Measurements from ENCODE around the gene CKB. TPM values are rescaled to one million over a fixed set of nuclear protein-coding genes. Genes with fewer than 3 reads are reported as not detected.

Gene CKB
- total RNA-seq, 6 experiments from 2014 or later = 3.6 to 57.1 (median 6.7) TPM

- Histone ChIP-seq H3K36me3 (no peaks in the 10 kb centered on the region), H3K27ac (no peak overlapping the region), H3K9me3 (no peaks in the 10 kb centered on the region), H3K27me3 (no peaks in the 10 kb centered on the region), H3K4me3 (no peak overlapping the region), H3K4me1 (no peaks in the 10 kb centered on the region)
- TF ChIP-seq POLR2A (IDR thresholded peaks at IDR 0.05) (no peak), CTCF (IDR thresholded peaks at IDR 0.05) (no peak)
- WGBS (ENCODE audit: insufficient coverage, low coverage, low lambda C conversion rate, missing lambda C conversion rate) = no CpG with 5 or more reads among the region's 29 CpGs
- intact Hi-C loops (cut with DNase I) = loop anchor here (5.0 to 10.0 kb wide), 2 partner anchors 43 to 51 kb away; no protein-coding TSS in a partner anchor
- ATAC-seq = no peak
- DNase-seq = peak in 2 of 3 donors; percentile 11 to 37
Measured at GRCh38 chr14:103545219-103545914, 22.7 kb upstream of the CKB start.

DNA sequence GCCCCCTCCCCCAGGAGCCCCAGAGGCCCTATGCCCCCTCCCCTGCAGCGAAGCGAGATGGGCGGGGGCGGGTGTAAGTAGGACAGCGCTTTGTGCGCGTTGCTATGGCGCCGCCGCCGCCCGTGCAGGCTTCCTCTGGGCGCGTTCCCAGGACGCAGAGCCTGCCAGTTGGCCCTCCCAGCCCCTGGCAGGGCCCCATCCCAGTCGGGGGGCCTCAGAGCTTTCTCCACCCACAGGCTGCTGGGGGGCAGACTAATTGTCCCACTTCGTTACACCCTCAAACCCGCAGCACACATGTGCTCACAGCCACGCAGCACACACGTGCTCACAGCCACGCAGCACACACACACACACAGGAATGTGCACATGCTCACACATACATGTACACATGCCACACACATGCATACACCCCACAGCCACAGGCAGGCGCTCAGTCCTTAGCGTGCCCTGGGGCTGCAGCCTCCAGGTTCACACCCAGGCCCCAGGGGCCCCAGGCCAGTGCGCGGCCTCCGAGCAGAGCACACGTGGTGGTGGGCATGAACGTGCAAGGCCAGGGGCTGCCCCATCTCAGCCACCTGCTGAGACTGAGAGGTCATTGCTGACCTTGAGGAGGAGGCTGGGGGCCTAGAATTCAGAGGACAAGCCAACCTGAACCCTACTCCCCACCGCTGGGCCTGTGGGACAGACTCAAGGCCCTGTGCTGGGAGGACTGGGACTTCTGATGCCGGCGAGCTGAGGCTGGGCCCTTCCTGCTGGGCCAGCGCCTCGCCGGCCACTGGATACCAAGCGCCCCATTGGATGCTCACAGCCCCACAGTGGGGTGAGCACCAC, 22.0 kb upstream of the CKB start:
- WGBS (ENCODE audit: insufficient coverage, low coverage, low lambda C conversion rate, missing lambda C conversion rate) = 100% methylated on average over 1 of the region's 35 CpGs
- no peak for ATAC-seq

DNA sequence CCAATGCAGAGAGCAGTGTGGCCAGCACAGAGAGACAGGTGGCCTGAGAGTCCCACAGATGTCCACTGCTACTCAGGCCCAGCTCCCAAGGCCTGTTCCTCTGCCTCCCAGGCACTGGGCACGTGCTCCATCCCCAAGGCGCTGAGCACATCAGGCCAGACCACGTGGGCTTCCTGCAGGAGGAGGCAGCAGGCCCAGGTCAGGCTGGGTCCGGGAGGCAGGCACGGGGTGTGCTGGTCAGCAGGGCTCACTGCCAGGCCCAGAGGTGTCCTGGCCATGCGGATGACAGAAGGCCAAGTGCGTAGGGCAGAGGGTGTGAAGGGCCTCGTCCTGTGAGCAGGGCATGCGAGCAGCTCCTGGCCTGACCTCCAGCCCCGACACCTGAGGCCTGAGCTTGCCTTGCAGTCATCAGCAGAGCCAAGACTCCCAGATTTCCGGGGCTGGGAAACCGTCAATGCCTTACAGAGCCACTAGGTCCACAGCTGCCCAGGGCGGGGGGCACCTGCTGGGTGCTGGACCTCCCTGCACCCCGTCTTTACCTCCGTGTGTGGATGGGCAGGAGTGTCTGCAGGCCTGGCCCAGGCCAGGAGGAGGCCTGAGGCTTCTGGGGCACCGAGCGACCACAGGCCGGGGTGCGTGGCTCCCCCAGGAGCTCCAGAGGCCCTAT, 21.2 kb upstream of the CKB start:
- H3K27me3 ChIP-seq = no peaks in the 10 kb centered on the region
- no peak overlapping the region for H3K27ac ChIP-seq
- no peaks in the 10 kb centered on the region for H3K4me1 ChIP-seq
- intact Hi-C loops (cut with DNase I) = loop anchor here in 1 of 2 donors (10.0 kb wide), 1 partner anchor 49 kb away; no protein-coding TSS in a partner anchor
- DNase-seq (peak in 2 of 3 donors; percentile 40 to 67), ATAC-seq (peak in 2 of 4 donors; percentile 8 to 31)
- WGBS (ENCODE audit: insufficient coverage, low coverage, low lambda C conversion rate, missing lambda C conversion rate) = 32% methylated on average over 3 of the region's 19 CpGs
- no peaks in the 10 kb centered on the region for H3K9me3 ChIP-seq
- no peaks in the 10 kb centered on the region for H3K36me3 ChIP-seq
- no peak overlapping the region for H3K4me3 ChIP-seq
- TF ChIP-seq CTCF (IDR thresholded peaks at IDR 0.05) (no peak), POLR2A (IDR thresholded peaks at IDR 0.05) (no peak)

More for the DNA sequence above, 22.0 kb upstream of the CKB start:
- Histone ChIP-seq H3K4me1 (no peaks in the 10 kb centered on the region), H3K27ac (no peak overlapping the region), H3K9me3 (no peaks in the 10 kb centered on the region), H3K4me3 (no peak overlapping the region), H3K27me3 (no peaks in the 10 kb centered on the region), H3K36me3 (no peaks in the 10 kb centered on the region)
- peak in 1 of 3 donors; percentile 18 for DNase-seq
- TF ChIP-seq POLR2A (IDR thresholded peaks at IDR 0.05) (no peak), CTCF (IDR thresholded peaks at IDR 0.05) (no peak)
- intact Hi-C loops (cut with DNase I) = loop anchor here (5.0 to 10.0 kb wide), 2 partner anchors 42 to 50 kb away; no protein-coding TSS in a partner anchor

DNA sequence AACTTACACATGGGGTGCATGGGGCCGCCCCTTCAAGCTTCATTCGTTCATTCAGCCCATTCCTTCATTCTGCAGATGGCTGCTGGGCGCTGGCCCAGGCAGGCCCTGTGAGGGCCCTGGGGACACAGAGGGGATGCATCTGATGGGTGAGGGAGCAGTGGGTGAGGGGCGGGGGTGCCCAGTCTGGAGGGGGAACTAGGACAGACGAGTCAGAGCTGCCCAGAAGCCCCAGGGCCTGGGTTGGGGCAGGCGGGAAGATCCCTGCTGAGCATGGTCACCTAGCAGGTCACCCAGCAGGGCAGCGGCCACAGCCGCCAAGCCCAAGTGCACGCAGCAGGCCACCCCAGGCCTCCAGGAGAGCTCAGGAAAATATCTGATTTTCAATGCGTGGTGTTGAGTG, 20.5 kb upstream of the CKB start:
- Histone ChIP-seq H3K4me3 (no peak overlapping the region), H3K36me3 (no peaks in the 10 kb centered on the region), H3K27ac (no peak overlapping the region), H3K9me3 (no peaks in the 10 kb centered on the region), H3K27me3 (no peaks in the 10 kb centered on the region), H3K4me1 (no peaks in the 10 kb centered on the region)
- no peak for TF ChIP-seq CTCF (IDR thresholded peaks at IDR 0.05)
- no peak for TF ChIP-seq POLR2A (IDR thresholded peaks at IDR 0.05)
- DNase-seq (peak in 1 of 3 donors; percentile 14), ATAC-seq (no peak)
- WGBS (ENCODE audit: insufficient coverage, low coverage, low lambda C conversion rate, missing lambda C conversion rate) = 100% methylated on average over 2 of the region's 10 CpGs
- intact Hi-C loops (cut with DNase I) = loop anchor here in 1 of 2 donors (10.0 kb wide), 1 partner anchor 48 kb away; no protein-coding TSS in a partner anchor
